HepG2 (cell line): ENCODE measurements around the gene ZNF212. TPM values are rescaled to one million over a fixed set of nuclear protein-coding genes. Genes with fewer than 3 reads are reported as not detected.

ENCODE experiments used
- ATAC-seq: fragments of 200-7000 bp; cut with Tn5 transposase; 3 replicates; pipeline ENCODE4 v1.9.1; 2020; ENCODE audit warnings: mild to moderate bottlenecking, moderate library complexity
- BruUV-seq: library from RNA; stranded (reverse); fragments of 400-500 nt; replicated peaks from 2 replicates; lab custom pipeline; 2021; lab: Mats Ljungman, UMichigan
- CTCF ChIA-PET: fragments of 300-600 bp; formaldehyde crosslinking; extraction: SDS; loops from one replicate; lab custom pipeline; 2021; ENCODE audit warnings: low total read pairs, inconsistent platforms, low intra/inter-chr PET ratio; lab: Yijun Ruan, JAX
- POLR2A ChIA-PET: fragments of 350-600 bp; sonication (Branson Sonifier 250); formaldehyde crosslinking; loops from one replicate; lab custom pipeline; 2020; ENCODE audit warnings: antibody characterized with exemption, inconsistent platforms; lab: Yijun Ruan, JAX
- DNase-seq: peaks from one replicate; pipeline ENCODE4 v3.0.0-alpha.2; 2015; ENCODE audit warnings: low spot score
- FAIRE-seq: peaks from 3 replicates; lab custom pipeline; 2011; peaks lifted over from hg19 to GRCh38; lab: Jason Lieb, UNC
- H2AFZ ChIP-seq: one replicate; pipeline ENCODE4 v1.6.1; 2011; ENCODE audit warnings: low read length, inconsistent platforms
- H3K27ac ChIP-seq: fragments of 300-600 bp; 3 replicates; pipeline ENCODE4 v1.8.0; 2011; ENCODE audit warnings: mixed run types, mild to moderate bottlenecking, mixed read lengths, low read length, inconsistent platforms; ENCODE audit not compliant: insufficient read depth; ENCODE audit errors: extremely low read length
- H3K27me3 ChIP-seq, 2 experiments: fragments of 200-600 bp in 1 of 2; 2 replicates in 1 of 2; 3 replicates in 1 of 2; pipeline versions ENCODE4 v1.6.0 to v1.8.0; 2011; ENCODE audit warnings: low read length in 2 of 2, mild to moderate bottlenecking in 2 of 2, moderate library complexity in 2 of 2, inconsistent platforms in 1 of 2; ENCODE audit not compliant: insufficient read depth in 2 of 2, control insufficient read depth in 1 of 2
- H3K36me3 ChIP-seq, 2 experiments: fragments of 200-600 bp in 1 of 2; replicated peaks in 1 of 2; 2 replicates in 1 of 2; 3 replicates in 1 of 2; pipeline versions ENCODE4 v1.5.1 to v1.8.0; 2011; ENCODE audit warnings: low read length in 2 of 2, inconsistent platforms in 1 of 2; ENCODE audit not compliant: insufficient read depth in 2 of 2, control insufficient read depth in 1 of 2
- H3K4me1 ChIP-seq: 2 replicates; pipeline ENCODE4 v1.5.1; 2012; ENCODE audit warnings: low read length, inconsistent platforms; ENCODE audit not compliant: insufficient read depth
- H3K4me2 ChIP-seq: 2 replicates; pipeline ENCODE4 v1.6.0; 2011; ENCODE audit warnings: low read depth, low read length, inconsistent platforms
- H3K4me3 ChIP-seq, 3 experiments: fragments of 200-600 bp in 1 of 3; sonication (generic), shearing (Covaris generic) in 1 of 3; replicated peaks in 1 of 3; 2 replicates each; pipeline ENCODE4 v1.5.1; 2011 to 2016; ENCODE audit warnings: low read length in 3 of 3, inconsistent platforms in 2 of 3, low read depth in 2 of 3, mild to moderate bottlenecking in 2 of 3, control low read depth in 1 of 3, mixed read lengths in 1 of 3; ENCODE audit not compliant: insufficient read depth in 1 of 3
- H3K79me2 ChIP-seq: one replicate; pipeline ENCODE4 v1.6.1; 2011; ENCODE audit warnings: low read length, inconsistent platforms; ENCODE audit not compliant: insufficient read depth
- H3K9ac ChIP-seq: 2 replicates; pipeline ENCODE4 v1.6.0; 2011; ENCODE audit warnings: mild to moderate bottlenecking, low read depth, low read length, inconsistent platforms; ENCODE audit not compliant: insufficient read depth
- H3K9me3 ChIP-seq: 2 replicates; pipeline ENCODE4 v1.5.1; 2012; ENCODE audit warnings: mild to moderate bottlenecking, low read length
- H4K20me1 ChIP-seq: 2 replicates; pipeline ENCODE4 v1.6.0; 2011; ENCODE audit warnings: inconsistent platforms, mild to moderate bottlenecking, low read length, moderate library complexity; ENCODE audit not compliant: insufficient read depth
- FOXO1 ChIP-seq: sonication (generic); formaldehyde crosslinking; IDR thresholded peaks from 2 replicates; pipeline ENCODE4 v1.4.0; 2020; ENCODE audit warnings: missing genetic modification reagents
- KDM4B ChIP-seq: sonication (generic); formaldehyde crosslinking; IDR thresholded peaks from 2 replicates; pipeline ENCODE4 v1.4.0; 2020; ENCODE audit warnings: missing genetic modification reagents
- PHF8 ChIP-seq: sonication (generic); formaldehyde crosslinking; IDR thresholded peaks from 2 replicates; pipeline ENCODE4 v1.5.0; 2020; ENCODE audit warnings: missing genetic modification reagents
- SMC3 ChIP-seq: IDR thresholded peaks from 2 replicates; pipeline ENCODE4 v1.6.1; 2011; ENCODE audit warnings: low read length, improper control_type of control experiment
- SNRNP70 ChIP-seq: fragments of 200-400 bp; formaldehyde crosslinking; IDR thresholded peaks from 2 replicates; pipeline ENCODE4 v1.6.1; 2017; ENCODE audit warnings: mild to moderate bottlenecking, low read depth, low read length, moderate library complexity
- SP2 ChIP-seq: sonication (generic); formaldehyde crosslinking; IDR thresholded peaks from 2 replicates; pipeline ENCODE4 v1.5.1; 2020; ENCODE audit warnings: mild to moderate bottlenecking, missing genetic modification reagents
- ZBTB42 ChIP-seq: sonication (generic); formaldehyde crosslinking; IDR thresholded peaks from 2 replicates; pipeline ENCODE4 v1.5.0; 2020; ENCODE audit warnings: mild to moderate bottlenecking, missing genetic modification reagents
- ZNF224 ChIP-seq: sonication (generic); formaldehyde crosslinking; IDR thresholded peaks from 2 replicates; pipeline ENCODE4 v1.5.0; 2020; ENCODE audit warnings: mild to moderate bottlenecking, missing genetic modification reagents
- ZNF672 ChIP-seq: sonication (generic); formaldehyde crosslinking; IDR thresholded peaks from 2 replicates; pipeline ENCODE4 v1.8.1; 2022; ENCODE audit warnings: missing genetic modification reagents
- ZNF878 ChIP-seq: sonication (generic); formaldehyde crosslinking; IDR thresholded peaks from 2 replicates; pipeline ENCODE4 v1.8.1; 2023; ENCODE audit warnings: mild to moderate bottlenecking, missing genetic modification reagents, moderate library complexity
- WGBS: methylation state at CpG from one replicate; pipeline ENCODE4 v1.1.6; 2017; ENCODE audit warnings: low lambda C conversion rate; 5-methylcytosine and 5-hydroxymethylcytosine counted together
- in situ Hi-C: cut with HindIII; loops from 2 replicates; pipeline ENCODE4 v1.10.0; 2017; ENCODE audit warnings: low pct_unique_long_range_greater_than_20kb; ENCODE audit not compliant: extremely low pct_ligation_motif_present
- intact Hi-C: fragments of 100-400 bp; cut with micrococcal nuclease; formaldehyde crosslinking; loops from one replicate; pipeline ENCODE4 v1.10.0; 2022; ENCODE audit not compliant: unreplicated experiment
- polyA plus RNA-seq, 8 experiments: library from polyadenylated mRNA; depleted of rRNA in 3 of 8; stranded (reverse) in 7 of 8; unstranded in 1 of 8; fragments of >200 nt; fragmentation: Illumina TruSeq in 4 of 8; extraction: Trizol in 4 of 8; gene quantifications; 2 replicates each; pipeline versions ENCODE4 v1.2.1 to v1.2.3, GENCODE V29; 2011 to 2016; ENCODE audit warnings: low read depth in 4 of 8, missing spikeins in 1 of 8, mixed read lengths in 1 of 8; ENCODE audit not compliant: insufficient read depth in 1 of 8
- total RNA-seq, 5 experiments: library from RNA; depleted of rRNA; stranded (reverse); fragments of >200 nt; fragmentation: Illumina TruSeq; extraction: Trizol; gene quantifications; 2 replicates each; pipeline ENCODE4 v1.2.3, GENCODE V29; 2016; ENCODE audit warnings: low read depth in 1 of 5
- TF ChIP-seq, protein P1 (sequence below): sonication (generic); formaldehyde crosslinking; IDR thresholded peaks from 2 replicates; pipeline ENCODE4 v1.8.1; 2023; ENCODE audit warnings: mild to moderate bottlenecking, missing genetic modification reagents

The ZNF212 gene
- total and polyA plus RNA-seq, 2 of the 13 experiments (the other 11 are each of a cell fraction or from before 2014, with no cell fraction given): 2.6 to 3.8 TPM

DNA sequence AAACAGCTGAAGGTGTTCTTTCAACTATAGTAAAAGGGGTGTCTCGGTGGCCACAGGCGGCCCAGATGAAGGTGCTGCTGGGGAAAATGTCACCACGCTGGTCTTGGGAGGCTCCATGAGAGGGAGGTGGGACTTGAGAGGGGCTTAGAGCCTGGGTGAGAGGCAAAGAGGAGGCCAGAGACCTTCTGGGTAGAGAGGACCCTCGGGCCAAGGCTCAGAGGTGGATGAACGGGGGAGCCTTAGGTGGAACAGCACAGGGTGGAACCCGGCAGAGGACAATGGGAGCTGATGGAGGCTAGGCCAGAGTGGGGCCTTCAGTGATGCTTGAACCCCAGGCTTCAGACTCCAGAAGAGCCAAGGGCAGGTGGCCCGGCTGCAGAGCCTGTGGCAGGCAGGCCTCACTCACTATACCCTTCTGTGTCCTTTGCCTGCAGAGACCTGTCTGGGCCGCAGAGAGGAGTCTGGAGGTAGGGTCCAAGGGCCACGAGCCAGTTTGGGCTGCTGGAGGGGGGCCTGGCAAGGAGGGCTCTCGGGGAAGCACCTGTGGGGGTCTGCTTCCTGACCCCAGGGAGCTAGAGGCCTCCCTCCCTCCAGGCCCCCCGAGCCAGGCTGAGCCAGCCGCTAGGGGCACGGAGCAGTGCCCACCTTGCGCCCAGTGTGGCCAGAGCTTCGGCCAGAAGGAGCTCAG is 54.6 kb downstream of the ZNF212 start:
- Histone ChIP-seq H3K27me3 (no peaks in the 10 kb centered on the region), H4K20me1 (no peaks in the 10 kb centered on the region), H3K4me1 (no peaks in the 10 kb centered on the region), H3K36me3 (peaks cover 0 to 2% of the 10 kb centered on the region in 2 experiments; a peak in 2 of 5 replicates), H3K4me2 (no peak overlapping the region), H3K9me3 (no peaks in the 10 kb centered on the region), H3K27ac (no peak overlapping the region), H2AFZ (no peak overlapping the region), H3K9ac (no peak overlapping the region), H3K4me3 (no peak overlapping the region), H3K79me2 (no peaks in the 10 kb centered on the region)
- TF ChIP-seq ZNF672 (CRISPR knock-in tag) (no peak), FOXO1 (CRISPR knock-in tag) (no peak), SNRNP70 (no peak), KDM4B (no peak), ZBTB42 (CRISPR knock-in tag) (no peak), SP2 (CRISPR knock-in tag) (no peak), PHF8 (CRISPR knock-in tag) (no peak), ZNF878 (no peak), SMC3 (no peak), ZNF224 (no peak)
- TF ChIP-seq, protein P1, sequence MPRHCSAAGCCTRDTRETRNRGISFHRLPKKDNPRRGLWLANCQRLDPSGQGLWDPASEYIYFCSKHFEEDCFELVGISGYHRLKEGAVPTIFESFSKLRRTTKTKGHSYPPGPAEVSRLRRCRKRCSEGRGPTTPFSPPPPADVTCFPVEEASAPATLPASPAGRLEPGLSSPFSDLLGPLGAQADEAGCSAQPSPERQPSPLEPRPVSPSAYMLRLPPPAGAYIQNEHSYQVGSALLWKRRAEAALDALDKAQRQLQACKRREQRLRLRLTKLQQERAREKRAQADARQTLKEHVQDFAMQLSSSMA (CRISPR knock-in tag): no peak
- in situ Hi-C loops: no loop called here
- intact Hi-C loops: no loop called here
- no TSS peak for BruUV-seq
- ChIA-PET CTCF (no interaction called here), POLR2A (no interaction called here)
- ATAC-seq (no peak), FAIRE-seq (no peak), DNase-seq (no peak)
- 94% methylated on average over 6 of the region's 15 CpGs for WGBS
